Vagina (tissue), 2 donors: ENCODE results near the gene CAMKK1.

Experiments
- CTCF ChIP-seq, 3 experiments: fragments of 450-650 bp in 2 of 3; fragments of 200-600 bp in 1 of 3; sonication (generic) in 1 of 3; IDR thresholded peaks; one replicate each; pipeline ENCODE4 v1.5.1; 2017 to 2019; ENCODE audit warnings: antibody characterized with exemption in 3 of 3, mild to moderate bottlenecking in 2 of 3, moderate library complexity in 2 of 3
- POLR2A ChIP-seq, 2 donors: fragments of 450-650 bp; IDR thresholded peaks; one replicate each; pipeline ENCODE4 v1.6.1; 2017; ENCODE audit warnings: antibody characterized with exemption in 2 of 2, mild to moderate bottlenecking in 2 of 2, moderate library complexity in 2 of 2

- TF ChIP-seq CTCF (IDR thresholded peaks at IDR 0.05) (no peak), POLR2A (IDR thresholded peaks at IDR 0.05) (no peak)
These were observed 71.8 kb downstream of the CAMKK1 start for GRCh38 chr17:3821101-3821500.
